GM18858 (cell line): ENCODE data around the gene HDAC11.

Source experiments
- ATAC-seq: cut with Tn5 transposase; IDR thresholded peaks from one replicate; pipeline ENCODE4 v1.9.1; 2021; ENCODE audit not compliant: unreplicated experiment

HDAC11 gene

GRCh38 chr3:13522236-13522635, 42.1 kb downstream of the HDAC11 start:
- ATAC-seq: no peak

GRCh38 chr3:13524979-13525669, 45.0 kb downstream of the HDAC11 start:
- ATAC-seq: no peak

GRCh38 chr3:13525827-13526625, 45.9 kb downstream of the HDAC11 start:
- no peak for ATAC-seq

GRCh38 chr3:13526626-13526949, 46.5 kb downstream of the HDAC11 start:
- ATAC-seq: no peak

GRCh38 chr3:13528217-13528867, 48.2 kb downstream of the HDAC11 start:
- ATAC-seq: no peak

- ATAC-seq: no peak
Measured at GRCh38 chr3:13529196-13530112, 49.3 kb downstream of the HDAC11 start.

- ATAC-seq: no peak
Measured at GRCh38 chr3:13530241-13531009, 50.3 kb downstream of the HDAC11 start.

GRCh38 chr3:13532085-13532484, 52.0 kb downstream of the HDAC11 start:
- ATAC-seq: no peak

GRCh38 chr3:13532631-13533030, 52.5 kb downstream of the HDAC11 start:
- ATAC-seq: no peak

GRCh38 chr3:13533885-13534301, 53.8 kb downstream of the HDAC11 start:
- no peak for ATAC-seq

- no peak for ATAC-seq
Measured at GRCh38 chr3:13535526-13535875, 55.4 kb downstream of the HDAC11 start.

GRCh38 chr3:13535905-13536304, 55.8 kb downstream of the HDAC11 start:
- ATAC-seq: no peak

- ATAC-seq: no peak
Measured at GRCh38 chr3:13536432-13536831, 56.3 kb downstream of the HDAC11 start.

GRCh38 chr3:13536832-13537231, 56.7 kb downstream of the HDAC11 start:
- no peak for ATAC-seq

- ATAC-seq: no peak
Measured at GRCh38 chr3:13537244-13537908, 57.3 kb downstream of the HDAC11 start.

- no peak for ATAC-seq
Measured at GRCh38 chr3:13537909-13538296, 57.8 kb downstream of the HDAC11 start.

GRCh38 chr3:13538520-13539291, 58.6 kb downstream of the HDAC11 start:
- ATAC-seq: no peak

- ATAC-seq: no peak
Measured at GRCh38 chr3:13539292-13539638, 59.2 kb downstream of the HDAC11 start.

GRCh38 chr3:13539671-13540070, 59.6 kb downstream of the HDAC11 start:
- no peak for ATAC-seq
